Ishikawa (cell line): ENCODE data around the gene IL17RA.

Source experiments
- CEBPB ChIP-seq: IDR thresholded peaks from 2 replicates; pipeline ENCODE4 v1.6.1; 2012
- CREB1 ChIP-seq: IDR thresholded peaks from 2 replicates; pipeline ENCODE4 v1.6.1; 2012; ENCODE audit warnings: low read depth
- EGR1 ChIP-seq: IDR thresholded peaks from 2 replicates; pipeline ENCODE4 v1.6.1; 2012
- EP300 ChIP-seq: IDR thresholded peaks from 2 replicates; pipeline ENCODE4 v1.6.1; 2012; ENCODE audit warnings: borderline replicate concordance
- FOXM1 ChIP-seq: IDR thresholded peaks from 2 replicates; pipeline ENCODE4 v1.6.1; 2012; ENCODE audit warnings: low read depth, borderline replicate concordance
- NFIC ChIP-seq: IDR thresholded peaks from 2 replicates; pipeline ENCODE4 v1.6.1; 2012
- RAD21 ChIP-seq: IDR thresholded peaks from 2 replicates; pipeline ENCODE4 v1.6.1; 2012; ENCODE audit warnings: low read depth
- TAF1 ChIP-seq: IDR thresholded peaks from 2 replicates; pipeline ENCODE4 v1.6.1; 2012; ENCODE audit warnings: low read depth, mild to moderate bottlenecking
- TCF12 ChIP-seq: IDR thresholded peaks from 2 replicates; pipeline ENCODE4 v1.6.1; 2012; ENCODE audit warnings: low read depth
- TEAD4 ChIP-seq: IDR thresholded peaks from 2 replicates; pipeline ENCODE4 v1.6.1; 2012
- YY1 ChIP-seq: IDR thresholded peaks from 2 replicates; pipeline ENCODE4 v1.6.1; 2012; ENCODE audit warnings: low read depth
- ZBTB7A ChIP-seq: IDR thresholded peaks from 2 replicates; pipeline ENCODE4 v1.6.1; 2012; ENCODE audit warnings: low read depth
- TF ChIP-seq, protein P1 (sequence below): IDR thresholded peaks from 2 replicates; pipeline ENCODE4 v1.6.1; 2012; ENCODE audit warnings: low read depth, mild to moderate bottlenecking
- TF ChIP-seq, protein P2 (sequence below): IDR thresholded peaks from 2 replicates; pipeline ENCODE4 v1.6.1; 2012
- TF ChIP-seq, protein P3 (sequence below): IDR thresholded peaks from 2 replicates; pipeline ENCODE4 v1.6.1; 2012

Gene IL17RA

DNA sequence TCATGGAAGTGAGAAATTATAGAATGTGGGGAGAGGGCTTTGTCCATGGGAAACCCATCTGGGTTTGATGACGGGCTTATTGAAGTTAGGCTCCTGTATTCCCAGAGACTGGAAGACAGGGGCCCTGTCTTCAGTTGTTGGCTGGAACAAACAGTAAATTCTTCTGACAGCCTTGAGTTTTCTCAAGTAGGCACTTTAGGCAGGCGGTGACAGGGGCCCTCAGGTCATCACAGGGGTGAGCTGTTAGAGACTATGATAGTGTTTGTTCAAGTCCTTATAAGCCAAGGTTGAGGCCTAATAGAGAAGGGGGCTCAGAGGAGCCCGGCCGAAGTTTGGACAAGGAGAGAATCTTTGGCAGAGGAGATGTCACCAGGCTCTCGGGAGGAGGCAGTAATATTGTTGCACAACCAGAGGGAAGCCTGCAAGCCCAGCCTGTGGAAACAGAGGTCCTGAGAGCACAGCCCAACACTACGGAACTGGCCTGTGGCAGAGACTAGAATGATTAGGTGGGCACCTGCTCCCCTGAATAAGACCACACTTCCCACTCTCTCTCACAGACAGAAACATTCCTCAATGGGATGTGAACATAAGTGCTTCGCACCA lies 20.2 kb upstream of the IL17RA start:
- no peak for TF ChIP-seq ZBTB7A
- TF ChIP-seq EP300 = no peak
- TF ChIP-seq NFIC = no peak
- no peak for TF ChIP-seq CREB1
- no peak for TF ChIP-seq TCF12

DNA sequence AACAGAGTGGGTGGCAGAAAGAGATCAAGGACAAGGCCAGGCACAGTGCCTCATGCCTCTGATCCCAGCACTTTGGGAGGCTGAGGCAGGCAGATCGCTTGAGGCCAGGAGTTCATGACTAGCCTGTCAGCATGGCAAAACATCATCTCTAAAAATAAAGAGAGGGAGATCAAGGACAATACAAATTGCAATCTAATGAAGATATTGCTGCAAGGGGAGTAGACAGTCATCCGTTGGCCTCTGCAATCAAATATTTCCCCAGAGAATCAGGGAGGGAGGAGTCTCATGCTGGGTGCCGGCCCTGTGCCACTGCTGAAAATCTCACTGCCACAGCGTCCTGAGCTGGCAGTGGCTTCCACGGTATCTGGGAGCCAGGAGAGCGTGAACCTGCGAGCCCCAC lies 19.4 kb upstream of the IL17RA start:
- TF ChIP-seq YY1 (no peak), CREB1 (no peak), ZBTB7A (no peak), RAD21 (no peak), TEAD4 (no peak), NFIC (no peak), FOXM1 (no peak), EP300 (no peak), CEBPB (no peak), TAF1 (no peak), EGR1 (no peak), TCF12 (no peak)
- TF ChIP-seq, protein P1, sequence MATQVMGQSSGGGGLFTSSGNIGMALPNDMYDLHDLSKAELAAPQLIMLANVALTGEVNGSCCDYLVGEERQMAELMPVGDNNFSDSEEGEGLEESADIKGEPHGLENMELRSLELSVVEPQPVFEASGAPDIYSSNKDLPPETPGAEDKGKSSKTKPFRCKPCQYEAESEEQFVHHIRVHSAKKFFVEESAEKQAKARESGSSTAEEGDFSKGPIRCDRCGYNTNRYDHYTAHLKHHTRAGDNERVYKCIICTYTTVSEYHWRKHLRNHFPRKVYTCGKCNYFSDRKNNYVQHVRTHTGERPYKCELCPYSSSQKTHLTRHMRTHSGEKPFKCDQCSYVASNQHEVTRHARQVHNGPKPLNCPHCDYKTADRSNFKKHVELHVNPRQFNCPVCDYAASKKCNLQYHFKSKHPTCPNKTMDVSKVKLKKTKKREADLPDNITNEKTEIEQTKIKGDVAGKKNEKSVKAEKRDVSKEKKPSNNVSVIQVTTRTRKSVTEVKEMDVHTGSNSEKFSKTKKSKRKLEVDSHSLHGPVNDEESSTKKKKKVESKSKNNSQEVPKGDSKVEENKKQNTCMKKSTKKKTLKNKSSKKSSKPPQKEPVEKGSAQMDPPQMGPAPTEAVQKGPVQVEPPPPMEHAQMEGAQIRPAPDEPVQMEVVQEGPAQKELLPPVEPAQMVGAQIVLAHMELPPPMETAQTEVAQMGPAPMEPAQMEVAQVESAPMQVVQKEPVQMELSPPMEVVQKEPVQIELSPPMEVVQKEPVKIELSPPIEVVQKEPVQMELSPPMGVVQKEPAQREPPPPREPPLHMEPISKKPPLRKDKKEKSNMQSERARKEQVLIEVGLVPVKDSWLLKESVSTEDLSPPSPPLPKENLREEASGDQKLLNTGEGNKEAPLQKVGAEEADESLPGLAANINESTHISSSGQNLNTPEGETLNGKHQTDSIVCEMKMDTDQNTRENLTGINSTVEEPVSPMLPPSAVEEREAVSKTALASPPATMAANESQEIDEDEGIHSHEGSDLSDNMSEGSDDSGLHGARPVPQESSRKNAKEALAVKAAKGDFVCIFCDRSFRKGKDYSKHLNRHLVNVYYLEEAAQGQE = no peak
- TF ChIP-seq, protein P2, sequence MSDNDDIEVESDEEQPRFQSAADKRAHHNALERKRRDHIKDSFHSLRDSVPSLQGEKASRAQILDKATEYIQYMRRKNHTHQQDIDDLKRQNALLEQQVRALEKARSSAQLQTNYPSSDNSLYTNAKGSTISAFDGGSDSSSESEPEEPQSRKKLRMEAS = no peak
- TF ChIP-seq, protein P3, sequence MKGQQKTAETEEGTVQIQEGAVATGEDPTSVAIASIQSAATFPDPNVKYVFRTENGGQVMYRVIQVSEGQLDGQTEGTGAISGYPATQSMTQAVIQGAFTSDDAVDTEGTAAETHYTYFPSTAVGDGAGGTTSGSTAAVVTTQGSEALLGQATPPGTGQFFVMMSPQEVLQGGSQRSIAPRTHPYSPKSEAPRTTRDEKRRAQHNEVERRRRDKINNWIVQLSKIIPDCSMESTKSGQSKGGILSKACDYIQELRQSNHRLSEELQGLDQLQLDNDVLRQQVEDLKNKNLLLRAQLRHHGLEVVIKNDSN = no peak

DNA sequence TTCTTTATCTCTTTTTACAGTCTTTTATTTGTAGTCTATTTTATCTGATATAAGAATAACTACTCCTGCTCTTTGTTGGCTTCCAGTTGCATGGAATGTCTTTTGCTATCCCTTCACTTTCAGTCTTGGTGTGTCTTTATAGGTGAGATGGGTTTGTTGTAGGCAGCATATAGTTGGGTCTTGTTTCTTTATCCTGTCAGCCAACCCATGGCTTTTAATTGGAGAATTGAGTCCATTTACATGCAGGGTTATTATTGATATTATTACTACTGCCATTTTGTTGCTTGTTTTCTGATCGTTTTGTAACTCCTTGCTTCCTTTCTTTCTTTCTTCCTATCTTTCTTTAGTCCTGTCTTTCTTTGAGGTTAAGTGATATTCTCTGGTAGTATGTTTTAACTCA lies 11.9 kb upstream of the IL17RA start:
- TF ChIP-seq ZBTB7A = no peak
- TF ChIP-seq NFIC = no peak
- TF ChIP-seq FOXM1 = no peak
- TF ChIP-seq TCF12 = no peak
- no peak for TF ChIP-seq CREB1
- TF ChIP-seq TEAD4 = no peak
- TF ChIP-seq, protein P1 = no peak
- no peak for TF ChIP-seq EP300
- TF ChIP-seq, protein P3 = no peak

DNA sequence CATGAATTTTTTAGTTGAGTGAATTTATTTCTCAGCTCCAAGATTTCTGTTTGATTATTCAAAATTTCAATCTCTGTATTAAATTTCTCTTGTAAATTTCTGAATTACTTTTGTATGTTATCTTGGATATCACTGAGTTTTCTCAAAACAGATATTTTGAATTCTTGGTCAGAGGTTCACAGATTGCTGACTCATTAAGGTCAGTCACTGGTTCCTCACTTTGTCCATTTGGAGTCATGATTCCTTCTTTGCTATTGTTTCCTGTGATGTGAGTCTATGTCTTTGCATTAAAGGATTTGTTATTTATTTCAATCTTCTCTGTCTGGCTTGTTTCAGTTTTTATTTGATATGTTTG lies 10.2 kb upstream of the IL17RA start:
- TF ChIP-seq EGR1 (no peak), TCF12 (no peak), CEBPB (no peak), NFIC (no peak), YY1 (no peak), CREB1 (no peak), EP300 (no peak), ZBTB7A (no peak), TAF1 (no peak), FOXM1 (no peak), RAD21 (no peak), TEAD4 (no peak)
- TF ChIP-seq, protein P2 = no peak
- TF ChIP-seq, protein P3 = no peak
- TF ChIP-seq, protein P1 = no peak
